Umbilical cord (tissue), 2 donors: ENCODE results near the gene STX16. TPM values are rescaled to one million over a fixed set of nuclear protein-coding genes. Genes with fewer than 3 reads are reported as not detected.

Experiments used
- DNase-seq: peaks from one replicate; pipeline ENCODE4 v3.0.0-alpha.2; 2015; ENCODE audit warnings: low spot score
- total RNA-seq: library from RNA; depleted of rRNA; stranded (reverse); fragments of >200 nt; gene quantifications from one replicate; pipeline ENCODE4 v1.2.3, GENCODE V29; 2014; ENCODE audit warnings: low replicate concordance; ENCODE audit not compliant: insufficient read depth

Gene STX16
- total RNA-seq, 1 donor from 2014 or later, result 24.1 TPM

- DNase-seq, result no peak
Measured at GRCh38 chr20:58697201-58697866, 46.3 kb downstream of the STX16 start.

- DNase-seq, result no peak
Measured at GRCh38 chr20:58697867-58698703, 47.0 kb downstream of the STX16 start.

GRCh38 chr20:58698741-58699622, 47.9 kb downstream of the STX16 start:
- DNase-seq, result no peak

DNA sequence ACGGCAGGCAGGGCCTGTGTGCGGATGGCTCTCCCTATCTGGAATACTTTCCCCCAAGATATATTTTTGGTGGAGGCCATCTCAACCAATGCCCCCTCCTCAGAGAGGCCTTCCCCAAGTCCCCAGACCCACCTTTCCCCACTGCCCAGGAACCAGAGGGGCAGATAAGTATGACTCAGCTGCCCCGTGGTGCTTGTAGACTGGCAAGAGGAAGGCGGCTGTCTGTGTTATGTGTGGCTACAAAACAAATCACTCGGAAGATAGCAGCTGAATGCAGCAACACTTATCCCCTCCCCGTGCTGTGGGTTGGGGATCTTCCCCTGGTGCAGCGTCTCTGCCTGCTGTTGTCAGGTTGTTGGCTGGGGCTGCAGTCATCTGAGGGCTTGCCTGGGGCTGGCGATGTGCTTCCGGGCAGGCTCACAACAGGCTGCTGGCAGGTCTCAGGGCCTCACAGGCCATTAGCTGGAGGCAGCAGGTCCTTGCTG, 48.6 kb downstream of the STX16 start:
- DNase-seq, result no peak

- DNase-seq, result no peak
Measured at GRCh38 chr20:58700121-58700821, 49.2 kb downstream of the STX16 start.

DNA sequence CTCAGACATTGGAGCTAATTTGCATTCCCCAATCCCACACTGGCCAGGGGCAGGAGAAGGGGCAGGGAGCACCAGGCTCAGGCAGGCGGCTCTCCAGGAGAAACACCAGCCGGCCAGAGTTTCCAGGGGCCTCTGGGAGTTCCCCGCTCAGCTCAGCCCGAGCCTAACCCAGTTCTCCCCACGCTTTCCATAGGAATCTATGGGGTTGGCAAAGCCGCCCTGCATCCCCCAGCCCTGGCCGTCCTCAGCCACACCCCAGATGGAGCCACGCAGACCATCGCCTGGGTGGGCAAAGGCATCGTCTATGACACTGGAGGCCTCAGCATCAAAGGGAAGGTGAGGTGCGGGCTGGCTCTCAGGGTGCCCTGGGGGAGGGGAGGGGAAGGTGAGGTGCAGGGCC, 49.7 kb downstream of the STX16 start:
- DNase-seq, result no peak

- DNase-seq, result no peak
Measured at GRCh38 chr20:58701431-58702160, 50.5 kb downstream of the STX16 start.

GRCh38 chr20:58702161-58702510, 51.1 kb downstream of the STX16 start:
- no peak for DNase-seq

- DNase-seq, result no peak
Measured at GRCh38 chr20:58702859-58703648, 52.0 kb downstream of the STX16 start.

GRCh38 chr20:58703765-58704371, 52.8 kb downstream of the STX16 start:
- no peak for DNase-seq

DNA sequence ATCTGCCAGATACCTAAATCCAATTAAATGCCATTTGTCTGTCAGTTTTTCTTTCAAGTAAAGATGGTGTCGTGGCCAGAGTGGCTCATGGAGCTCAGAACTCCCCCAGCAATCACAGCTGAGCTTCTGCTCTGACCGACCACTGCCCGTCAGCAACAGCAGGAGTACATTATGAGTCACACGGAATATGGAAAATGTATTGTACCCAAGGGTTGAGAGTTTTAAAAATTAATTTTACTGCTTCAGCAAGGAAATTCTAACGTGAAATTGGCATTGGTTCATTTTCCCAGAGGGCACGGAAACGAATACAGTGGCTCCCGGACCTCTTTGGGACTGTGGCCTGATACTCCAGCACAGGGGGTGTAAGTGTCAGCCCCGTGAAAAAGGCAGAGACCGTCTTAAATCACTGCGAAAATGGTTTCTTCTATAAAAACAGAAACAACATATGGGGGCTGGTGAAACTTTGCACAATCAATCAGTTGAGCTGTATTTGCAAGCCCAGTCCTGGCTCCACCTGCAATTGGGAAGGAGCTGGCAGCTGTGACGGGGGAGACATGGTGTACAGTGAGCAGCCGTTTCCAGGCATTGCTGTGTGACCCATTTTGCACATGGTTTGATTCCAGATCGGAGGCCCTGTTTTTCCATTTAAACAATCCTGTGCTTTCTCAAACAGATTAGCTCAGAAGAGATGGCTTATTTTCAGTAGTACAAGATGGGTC, 54.3 kb downstream of the STX16 start:
- no peak for DNase-seq

DNA sequence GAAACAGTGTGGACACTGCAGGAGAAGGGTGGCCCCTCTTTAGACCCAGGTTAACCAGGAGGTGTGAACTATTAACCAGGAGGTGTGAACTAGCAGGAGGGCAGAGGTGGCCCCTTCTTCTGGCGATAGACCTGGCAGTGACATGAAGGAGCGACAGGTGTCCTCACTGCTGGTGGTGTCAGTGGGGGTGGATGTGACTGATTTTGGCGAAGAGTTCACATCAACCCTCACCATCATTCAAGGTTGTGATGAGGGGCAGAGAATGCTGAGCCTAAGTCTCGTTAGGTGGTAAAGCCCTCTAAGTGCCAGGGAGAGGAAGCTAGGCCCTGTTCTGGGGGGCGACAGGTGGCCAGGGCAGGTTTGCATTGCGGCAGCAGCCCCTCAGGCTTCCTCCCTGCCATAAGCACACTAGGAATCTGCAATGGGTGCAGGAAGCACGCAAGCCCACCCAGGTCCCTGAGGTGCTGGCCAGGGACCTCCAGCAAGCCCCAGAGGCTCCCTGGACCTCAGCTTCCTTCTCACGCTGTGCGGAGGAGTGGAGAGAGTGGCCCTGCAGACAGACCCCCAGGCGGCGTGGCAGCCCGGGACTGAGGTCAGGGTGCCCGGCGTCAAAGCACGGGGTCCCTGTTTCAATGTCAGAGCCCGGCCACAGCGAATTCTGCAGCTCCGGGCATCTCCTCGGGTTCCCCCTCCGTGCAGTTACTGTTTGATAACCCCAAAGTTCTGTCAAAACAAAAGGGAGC, 55.2 kb downstream of the STX16 start:
- no peak for DNase-seq

DNA sequence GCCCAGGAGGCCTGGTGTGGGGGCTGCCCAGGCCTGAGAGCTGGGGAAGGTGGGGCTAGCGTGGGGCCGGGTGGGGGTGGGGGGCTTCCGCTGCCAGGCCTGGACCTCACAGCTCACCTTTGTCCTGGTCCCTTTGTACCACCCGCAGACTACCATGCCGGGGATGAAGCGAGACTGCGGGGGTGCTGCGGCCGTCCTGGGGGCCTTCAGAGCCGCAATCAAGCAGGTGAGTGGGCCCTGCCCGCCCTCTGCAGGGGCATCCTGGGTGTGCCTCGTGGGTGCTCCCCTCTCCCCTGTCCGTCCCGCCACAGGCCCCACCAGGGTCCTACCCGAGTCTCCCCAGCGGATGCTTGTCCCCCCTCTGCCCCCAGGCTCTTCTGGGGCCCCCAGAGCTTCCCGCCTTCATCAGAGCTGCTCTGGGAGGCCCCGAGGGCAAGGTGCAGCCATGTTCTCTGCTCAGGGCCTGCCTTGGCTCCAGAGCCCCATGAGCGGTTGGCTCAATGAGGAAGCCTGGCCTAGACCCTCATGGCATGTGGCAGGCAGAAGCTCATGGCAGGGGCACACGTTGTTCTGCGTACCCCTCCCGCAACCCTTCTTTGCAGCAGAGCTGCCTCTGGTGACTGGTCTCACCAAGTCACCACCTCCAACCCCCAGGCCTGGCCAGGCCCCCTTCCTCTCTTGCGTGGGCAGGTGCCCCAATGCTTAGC, 56.0 kb downstream of the STX16 start:
- no peak for DNase-seq

DNA sequence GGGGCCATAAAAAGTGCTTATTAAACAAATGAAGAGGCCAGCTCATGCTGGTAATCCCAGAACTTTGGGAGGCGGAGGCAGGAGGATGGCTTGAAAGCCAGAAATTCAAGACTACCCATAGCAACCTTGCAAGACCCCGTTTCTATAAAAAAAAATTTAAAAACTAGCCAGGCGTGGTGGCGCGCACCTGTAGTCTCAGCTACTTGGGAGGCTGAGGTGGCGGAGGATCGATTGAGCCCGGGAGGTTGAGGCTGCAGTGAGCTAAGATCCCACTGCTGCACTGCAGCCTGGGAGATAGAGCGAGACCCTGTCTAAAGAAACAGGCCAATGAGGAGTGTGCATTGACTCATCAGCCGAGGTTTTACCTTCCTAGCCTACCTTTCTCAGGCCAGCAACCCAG, 56.7 kb downstream of the STX16 start:
- DNase-seq, result no peak

- no peak for DNase-seq
Measured at GRCh38 chr20:58708246-58708931, 57.3 kb downstream of the STX16 start.

GRCh38 chr20:58709013-58709702, 58.1 kb downstream of the STX16 start:
- DNase-seq, result no peak
